ENCODE data around the gene ATCAY.

ATCAY gene

GRCh38 chr19:3975637-3976087 is 95.2 kb downstream of the ATCAY start:
- DNase-seq: no peak

- DNase-seq: no peak
These were observed 96.2 kb downstream of the ATCAY start for GRCh38 chr19:3976495-3977241.

Measured in hippocampal formation (tissue), 2 donors.